Measurements from ENCODE around the gene APBA1.

GRCh38 chr9:69617006-69617405 is 55.2 kb downstream of the APBA1 start:
- TF ChIP-seq CTCF (IDR thresholded peaks at IDR 0.05; ENCODE audit: borderline replicate concordance, extremely low read depth, low read length, poor library complexity, severe bottlenecking) = no peak
- no peak for TF ChIP-seq EZH2 (IDR thresholded peaks at IDR 0.05; ENCODE audit: borderline replicate concordance, low read depth, low read length, severe bottlenecking)
